Right lobe of liver (tissue), 6 donors: Measurements from ENCODE around the gene MOCS1. TPM values are rescaled to one million over a fixed set of nuclear protein-coding genes. Genes with fewer than 3 reads are reported as not detected.

Experiments
- ATAC-seq, 4 donors: fragments of 200-7000 bp; cut with Tn5 transposase; one replicate each; pipeline ENCODE4 v1.9.1; 2020; ENCODE audit warnings: mild to moderate bottlenecking in 4 of 4, moderate library complexity in 4 of 4
- DNase-seq, 3 donors: peaks; one replicate each; pipeline ENCODE4 v3.0.0-alpha.2; 2020
- H3K27ac ChIP-seq, 3 donors: fragments of 200-600 bp; one replicate each; pipeline ENCODE4 v1.8.0; 2022
- H3K27me3 ChIP-seq, 2 donors: fragments of 200-600 bp; one replicate each; pipeline ENCODE4 v1.8.0; 2022
- H3K36me3 ChIP-seq, 4 donors: fragments of 200-600 bp; sonication (generic) in 1 of 4; one replicate each; pipeline versions ENCODE4 v1.5.1 to v1.8.0; 2017 to 2022; ENCODE audit warnings: control low read depth in 1 of 4
- H3K4me1 ChIP-seq, 4 donors: fragments of 200-600 bp; sonication (generic) in 1 of 4; one replicate each; pipeline versions ENCODE4 v1.5.1 to v1.8.0; 2017 to 2022; ENCODE audit warnings: control low read depth in 1 of 4
- H3K4me3 ChIP-seq, 3 donors: fragments of 200-600 bp; one replicate each; pipeline ENCODE4 v1.8.0; 2022
- H3K9me3 ChIP-seq, 4 donors: fragments of 200-600 bp; sonication (generic) in 1 of 4; one replicate each; pipeline versions ENCODE4 v1.5.1 to v1.8.0; 2017 to 2022; ENCODE audit warnings: control low read depth in 1 of 4
- CTCF ChIP-seq, 4 donors: fragments of 200-600 bp in 3 of 4; fragments of 450-650 bp in 1 of 4; IDR thresholded peaks; one replicate each; pipeline versions ENCODE4 v1.5.1 to v1.8.0; 2016 to 2022; ENCODE audit warnings: antibody characterized with exemption in 4 of 4, mild to moderate bottlenecking in 2 of 4
- POLR2A ChIP-seq: fragments of 450-650 bp; IDR thresholded peaks from one replicate; pipeline ENCODE4 v1.6.1; 2017; ENCODE audit warnings: antibody characterized with exemption, mild to moderate bottlenecking
- WGBS: methylation state at CpG from one replicate; pipeline ENCODE4 v1.1.6; 2018; ENCODE audit warnings: low coverage, low lambda C conversion rate; ENCODE audit not compliant: insufficient coverage; ENCODE audit errors: missing lambda C conversion rate; 5-methylcytosine and 5-hydroxymethylcytosine counted together
- intact Hi-C, 2 donors: fragments of 100-400 bp; cut with DNase I; formaldehyde crosslinking; loops; one replicate each; pipeline versions ENCODE4 v1.11.2 to v1.14.1; 2022
- total RNA-seq, 6 experiments: library from RNA; depleted of rRNA in 2 of 6; stranded (reverse); fragments of >200 nt in 2 of 6; fragmentation: NEBNext Ultra II Directional in 3 of 6; extraction: Animal tissue kit (Norgen Biotek cat#: 25700) in 3 of 6; gene quantifications; one replicate each; pipeline versions ENCODE4 v1.1.0 to v1.2.4, GENCODE V29; 2016 to 2023
- donor health status: DM: no; HTN: yes; CAD: no.
- donor health status: DM: no; HTN: no; CAD: no.
- donor health status: DM: no; HTN: no; CAD: no.
- donor health status: DM: no; HTN: yes; CAD: no.
- donor health status: DM: no; HTN: yes; CAD: no.

The MOCS1 gene
- total RNA-seq, 6 experiments from 2014 or later, result 18.0 to 35.3 (median 27.8) TPM

- 31% methylated on average over 11 of the region's 15 CpGs for WGBS
- H3K9me3 ChIP-seq, result no peaks in the 10 kb centered on the region
- H3K36me3 ChIP-seq, result no peaks in the 10 kb centered on the region
- peak; percentile 68 to 81 (median 75) for DNase-seq
- H3K4me3 ChIP-seq, result no peak overlapping the region
- H3K4me1 ChIP-seq, result no peaks in the 10 kb centered on the region
- ATAC-seq, result peak; percentile 74 to 87 (median 81)
- H3K27ac ChIP-seq, result no peak overlapping the region
- TF ChIP-seq CTCF (IDR thresholded peaks at IDR 0.05), result peak; percentile 62 to 88 (median 79)
- no peak for TF ChIP-seq POLR2A
- intact Hi-C loops, result no loop called here
- H3K27me3 ChIP-seq, result no peaks in the 10 kb centered on the region
Measured at GRCh38 chr6:39865011-39865888, 69.0 kb downstream of the MOCS1 start.

- WGBS, result 33% methylated on average over 3 of the region's 3 CpGs
- no peak overlapping the region for H3K4me3 ChIP-seq
- no peak overlapping the region for H3K27ac ChIP-seq
- no peaks in the 10 kb centered on the region for H3K36me3 ChIP-seq
- no peak for ATAC-seq
- TF ChIP-seq CTCF (IDR thresholded peaks at IDR 0.05) (no peak), POLR2A (no peak)
- no peak for DNase-seq
- no peaks in the 10 kb centered on the region for H3K4me1 ChIP-seq
- intact Hi-C loops, result no loop called here
- no peaks in the 10 kb centered on the region for H3K27me3 ChIP-seq
- no peaks in the 10 kb centered on the region for H3K9me3 ChIP-seq
Measured at GRCh38 chr6:39861663-39862062, 72.6 kb downstream of the MOCS1 start.

GRCh38 chr6:39859025-39859424 is 75.2 kb downstream of the MOCS1 start:
- Histone ChIP-seq H3K4me3 (no peak overlapping the region), H3K4me1 (no peaks in the 10 kb centered on the region), H3K9me3 (no peaks in the 10 kb centered on the region), H3K27ac (no peak overlapping the region), H3K36me3 (no peaks in the 10 kb centered on the region), H3K27me3 (no peaks in the 10 kb centered on the region)
- no peak for ATAC-seq
- DNase-seq, result no peak
- 83% methylated on average over 2 of the region's 2 CpGs for WGBS
- intact Hi-C loops, result no loop called here
- no peak for TF ChIP-seq POLR2A
- no peak for TF ChIP-seq CTCF (IDR thresholded peaks at IDR 0.05)

GRCh38 chr6:39855356-39855995 is 78.8 kb downstream of the MOCS1 start:
- no peaks in the 10 kb centered on the region for H3K36me3 ChIP-seq
- no peak for DNase-seq
- H3K4me1 ChIP-seq, result no peaks in the 10 kb centered on the region
- TF ChIP-seq POLR2A (no peak), CTCF (IDR thresholded peaks at IDR 0.05) (no peak)
- no peak overlapping the region for H3K4me3 ChIP-seq
- H3K27me3 ChIP-seq, result no peaks in the 10 kb centered on the region
- H3K9me3 ChIP-seq, result no peaks in the 10 kb centered on the region
- ATAC-seq, result no peak
- 80% methylated on average over 5 of the region's 7 CpGs for WGBS
- intact Hi-C loops, result no loop called here
- no peak overlapping the region for H3K27ac ChIP-seq

Other genes with a start within 250 kb of the MOCS1 start
- gene KIF6, start 209.1 kb downstream of the MOCS1 start, total RNA-seq, result under 1 TPM in 4 of 6 experiments, not detected in 2; 0.18 to 0.83 (median 0.37) TPM
- 1 to 10 TPM; 1.6 to 9.8 (median 4.7) TPM for gene DAAM2, start 142.1 kb downstream of the MOCS1 start, total RNA-seq